Duodenal mucosa (tissue), 2 donors: Measurements from ENCODE around the gene PIK3C2G.

ENCODE experiments used
- H3K27ac ChIP-seq: one replicate; pipeline ENCODE4 v1.7.0; 2013; ENCODE audit warnings: low read depth, low read length
- H3K27me3 ChIP-seq, 2 donors: one replicate each; pipeline ENCODE4 v1.7.0; 2013; ENCODE audit warnings: low read length in 2 of 2, control low read depth in 1 of 2; ENCODE audit not compliant: insufficient read depth in 2 of 2, control insufficient read depth in 1 of 2
- H3K36me3 ChIP-seq, 2 donors: one replicate each; pipeline ENCODE4 v1.7.0; 2013; ENCODE audit warnings: low read length in 2 of 2, control low read depth in 1 of 2; ENCODE audit not compliant: insufficient read depth in 2 of 2, control insufficient read depth in 1 of 2
- H3K4me1 ChIP-seq, 2 donors: one replicate each; pipeline ENCODE4 v1.7.0; 2013; ENCODE audit warnings: low read length in 2 of 2, control low read depth in 1 of 2; ENCODE audit not compliant: insufficient read depth in 2 of 2, control insufficient read depth in 1 of 2
- H3K4me3 ChIP-seq, 2 donors: one replicate each; pipeline ENCODE4 v1.7.0; 2013; ENCODE audit warnings: low read length in 2 of 2, low read depth in 1 of 2
- H3K9ac ChIP-seq, 2 donors: one replicate each; pipeline ENCODE4 v1.7.0; 2013; ENCODE audit warnings: low read length in 2 of 2, low read depth in 1 of 2
- H3K9me3 ChIP-seq, 2 donors: one replicate each; pipeline ENCODE4 v1.7.0; 2013; ENCODE audit warnings: low read length in 2 of 2, control low read depth in 1 of 2; ENCODE audit not compliant: control insufficient read depth in 1 of 2

PIK3C2G gene

DNA sequence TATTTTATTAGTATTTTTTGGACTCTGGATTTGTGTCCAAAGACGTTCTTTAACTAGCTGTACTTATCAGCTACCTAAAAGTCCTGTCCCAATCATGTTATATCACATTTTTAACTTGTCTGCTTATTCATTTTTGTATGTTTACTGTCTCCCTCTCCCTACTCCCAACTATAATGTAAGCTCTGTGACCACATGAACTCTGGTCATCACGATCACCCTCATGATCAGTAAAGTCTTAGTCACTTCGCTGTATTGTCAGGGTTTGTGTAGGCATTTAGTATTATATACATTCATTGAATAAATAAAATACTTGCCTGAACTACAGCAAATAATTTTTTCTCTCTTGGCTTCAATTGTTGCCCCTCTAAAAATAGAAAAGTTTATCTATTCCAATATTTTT is 211.0 kb downstream of the PIK3C2G start:
- H3K9ac ChIP-seq: no peak overlapping the region
- no peaks in the 10 kb centered on the region for H3K36me3 ChIP-seq
- H3K4me3 ChIP-seq: no peak overlapping the region
- H3K27ac ChIP-seq: no peak overlapping the region
- no peaks in the 10 kb centered on the region for H3K27me3 ChIP-seq
- H3K9me3 ChIP-seq: no peaks in the 10 kb centered on the region
- no peaks in the 10 kb centered on the region for H3K4me1 ChIP-seq

DNA sequence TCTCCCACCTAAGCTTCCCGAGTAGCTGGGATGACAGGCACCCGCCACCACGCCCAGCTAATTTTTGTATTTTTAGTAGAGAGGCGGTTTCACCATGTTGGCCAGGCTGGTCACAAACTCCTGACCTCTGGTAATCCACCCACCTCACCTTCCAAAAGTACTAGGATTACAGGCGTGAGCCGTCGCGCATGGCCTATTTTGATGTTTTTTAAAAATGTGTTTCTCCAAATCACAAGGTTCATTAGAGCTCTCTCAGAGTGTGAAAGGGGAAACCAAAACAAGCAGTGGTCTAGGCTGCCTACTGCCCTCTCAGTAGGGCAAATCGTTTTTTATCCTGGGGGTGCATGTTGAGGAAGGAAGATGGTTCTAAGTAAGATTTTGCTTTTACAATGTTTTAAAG is 211.5 kb downstream of the PIK3C2G start:
- H3K4me1 ChIP-seq: no peaks in the 10 kb centered on the region
- no peaks in the 10 kb centered on the region for H3K9me3 ChIP-seq
- H3K27me3 ChIP-seq: no peaks in the 10 kb centered on the region
- H3K36me3 ChIP-seq: no peaks in the 10 kb centered on the region
- no peak overlapping the region for H3K27ac ChIP-seq
- H3K9ac ChIP-seq: no peak overlapping the region
- no peak overlapping the region for H3K4me3 ChIP-seq

DNA sequence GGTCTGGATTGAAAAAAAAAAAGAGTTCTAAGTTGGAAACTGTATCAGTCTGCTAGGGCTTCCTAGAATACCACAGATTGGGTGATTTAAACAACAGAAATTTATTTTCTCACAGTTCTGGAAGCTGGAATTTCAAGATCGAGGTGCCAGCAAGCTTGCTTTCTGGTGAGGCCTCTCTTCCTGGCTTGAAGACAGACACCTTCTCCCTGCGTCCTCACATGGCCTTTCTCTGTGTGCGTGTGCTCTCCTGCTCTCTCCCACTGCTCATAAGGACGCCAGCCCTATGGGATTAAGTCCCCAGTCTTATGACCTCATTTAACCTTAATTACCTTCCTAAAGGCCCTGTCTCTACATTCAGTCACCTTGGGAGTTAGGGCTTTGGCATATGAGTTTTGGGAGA is 215.5 kb downstream of the PIK3C2G start:
- Histone ChIP-seq H3K36me3 (no peaks in the 10 kb centered on the region), H3K9me3 (no peaks in the 10 kb centered on the region)

DNA sequence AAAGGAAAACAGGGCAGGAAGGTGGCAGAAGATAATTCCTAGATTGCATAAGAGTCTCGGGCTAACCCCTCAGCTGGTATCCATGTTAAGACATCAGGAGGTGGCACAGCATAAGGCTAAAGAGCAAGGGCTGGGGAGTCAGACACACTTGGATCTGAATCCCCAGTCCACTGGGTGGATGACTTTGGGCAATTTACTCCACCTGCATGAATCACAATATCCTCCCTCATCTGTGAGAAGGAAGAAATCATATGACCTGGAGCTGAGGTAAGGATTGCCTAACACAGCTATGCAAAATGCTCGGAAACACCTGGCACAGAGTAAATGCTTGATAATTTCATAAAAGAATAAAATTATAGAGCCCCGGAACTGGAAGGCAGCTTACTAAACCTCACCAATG is 217.9 kb downstream of the PIK3C2G start:
- H3K9ac ChIP-seq: no peak overlapping the region
- H3K27ac ChIP-seq: no peak overlapping the region
- H3K9me3 ChIP-seq: no peaks in the 10 kb centered on the region
- H3K4me1 ChIP-seq: no peaks in the 10 kb centered on the region
- no peaks in the 10 kb centered on the region for H3K36me3 ChIP-seq
- H3K4me3 ChIP-seq: no peak overlapping the region
- H3K27me3 ChIP-seq: no peaks in the 10 kb centered on the region

More for the DNA sequence above, 215.5 kb downstream of the PIK3C2G start:
- Histone ChIP-seq H3K27me3 (no peaks in the 10 kb centered on the region), H3K27ac (no peak overlapping the region), H3K4me3 (no peak overlapping the region), H3K9ac (no peak overlapping the region), H3K4me1 (no peaks in the 10 kb centered on the region)

DNA sequence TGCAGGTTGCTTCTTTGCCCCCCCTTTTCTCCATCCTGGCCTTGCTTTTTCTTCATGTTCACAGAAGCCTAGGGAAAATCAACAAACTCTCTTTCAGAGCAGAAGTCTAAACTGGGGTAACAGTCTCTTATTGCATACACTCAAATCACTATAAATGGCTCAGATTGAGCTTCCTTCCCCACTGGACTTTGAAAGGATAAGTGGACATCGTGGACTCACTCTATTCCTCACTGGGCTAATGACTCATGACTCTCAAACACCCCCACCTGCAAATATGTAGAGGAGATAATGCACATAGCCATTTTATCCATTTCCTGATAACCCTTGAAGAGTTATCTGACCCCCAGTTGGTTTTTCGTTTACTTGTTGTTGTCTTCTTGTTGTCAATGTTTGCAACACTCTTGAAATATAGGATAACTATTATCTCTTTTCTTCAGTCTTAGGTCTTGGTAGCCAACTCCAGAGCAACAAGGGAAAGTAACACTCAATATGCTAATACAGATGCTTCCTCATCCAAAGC is 221.3 kb downstream of the PIK3C2G start:
- Histone ChIP-seq H3K36me3 (no peaks in the 10 kb centered on the region), H3K4me3 (no peak overlapping the region), H3K4me1 (no peaks in the 10 kb centered on the region), H3K27me3 (no peaks in the 10 kb centered on the region), H3K9ac (no peak overlapping the region), H3K9me3 (no peaks in the 10 kb centered on the region), H3K27ac (no peak overlapping the region)

DNA sequence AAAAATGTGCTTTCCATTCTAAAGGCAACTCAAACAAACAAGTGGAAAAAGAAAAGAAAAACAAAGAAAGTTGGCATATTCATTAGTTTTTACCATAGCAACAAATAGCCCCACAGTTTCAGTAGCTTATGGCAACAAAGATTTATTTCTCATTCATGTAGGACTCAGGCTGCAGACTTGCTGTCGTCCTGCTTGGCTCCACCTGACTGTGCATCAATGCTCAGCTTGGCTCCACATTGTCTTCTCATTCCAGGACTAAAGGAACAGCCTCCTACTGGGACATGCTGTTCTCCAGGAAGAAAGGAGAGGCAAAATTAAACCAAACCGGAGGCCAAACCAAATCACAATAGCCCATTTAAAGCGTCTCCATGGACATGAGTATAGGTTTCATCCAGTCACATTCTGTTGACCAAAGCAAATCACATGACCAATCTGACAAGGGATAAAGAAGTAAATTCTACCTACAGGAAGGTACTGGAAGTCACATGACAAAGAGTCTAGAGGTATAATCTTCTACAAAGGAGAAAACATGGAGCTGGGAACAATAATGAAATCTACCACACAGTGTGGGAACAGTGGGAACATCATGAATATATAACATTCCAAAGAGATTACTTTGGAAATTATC is 222.5 kb downstream of the PIK3C2G start:
- Histone ChIP-seq H3K9ac (no peak overlapping the region), H3K27me3 (no peaks in the 10 kb centered on the region), H3K9me3 (no peaks in the 10 kb centered on the region), H3K27ac (no peak overlapping the region), H3K4me3 (no peak overlapping the region), H3K36me3 (no peaks in the 10 kb centered on the region), H3K4me1 (no peaks in the 10 kb centered on the region)

DNA sequence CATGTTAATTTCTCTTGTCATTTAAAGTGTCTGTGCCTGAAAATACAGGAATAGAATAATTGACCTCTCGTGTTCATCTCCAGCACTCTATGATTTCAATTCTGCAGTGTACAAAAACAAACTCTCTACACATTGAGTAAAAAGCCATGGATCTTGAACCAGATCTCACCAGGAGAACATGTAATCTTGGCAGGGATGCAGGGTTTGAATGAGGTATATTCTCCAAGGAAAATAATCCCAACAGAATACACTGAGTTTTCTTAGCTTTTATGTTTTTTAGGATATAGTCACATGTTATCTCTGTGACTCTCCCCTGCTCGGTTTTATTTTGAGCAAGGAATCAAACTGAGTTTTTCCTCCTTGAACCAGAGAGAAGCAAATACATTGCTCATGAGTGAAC is 224.7 kb downstream of the PIK3C2G start:
- Histone ChIP-seq H3K4me3 (no peak overlapping the region), H3K27me3 (no peaks in the 10 kb centered on the region), H3K9ac (no peak overlapping the region), H3K4me1 (no peaks in the 10 kb centered on the region), H3K27ac (no peak overlapping the region), H3K9me3 (no peaks in the 10 kb centered on the region), H3K36me3 (no peaks in the 10 kb centered on the region)

DNA sequence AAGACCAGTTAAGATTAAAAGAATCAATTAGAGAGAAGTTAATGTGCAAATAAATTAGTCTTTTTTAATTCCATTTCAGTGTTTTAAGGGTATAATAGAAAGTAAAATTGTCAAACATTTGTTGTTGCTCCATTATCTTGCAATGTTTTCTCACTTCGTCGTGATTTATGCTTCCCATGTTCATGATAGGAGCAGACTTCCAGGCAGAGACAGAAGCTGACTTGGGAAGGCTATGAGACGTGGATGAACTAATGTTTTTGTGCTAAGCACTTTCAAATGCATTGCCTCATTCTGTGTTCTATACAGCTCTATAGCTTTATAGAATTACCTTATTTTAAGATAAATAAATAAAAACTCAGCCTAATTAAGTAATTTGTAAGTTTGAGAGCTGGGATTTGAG is 226.2 kb downstream of the PIK3C2G start:
- H3K27ac ChIP-seq: no peak overlapping the region
- H3K9me3 ChIP-seq: no peaks in the 10 kb centered on the region
- no peak overlapping the region for H3K4me3 ChIP-seq
- no peaks in the 10 kb centered on the region for H3K36me3 ChIP-seq
- H3K27me3 ChIP-seq: no peaks in the 10 kb centered on the region
- H3K9ac ChIP-seq: no peak overlapping the region
- H3K4me1 ChIP-seq: no peaks in the 10 kb centered on the region

DNA sequence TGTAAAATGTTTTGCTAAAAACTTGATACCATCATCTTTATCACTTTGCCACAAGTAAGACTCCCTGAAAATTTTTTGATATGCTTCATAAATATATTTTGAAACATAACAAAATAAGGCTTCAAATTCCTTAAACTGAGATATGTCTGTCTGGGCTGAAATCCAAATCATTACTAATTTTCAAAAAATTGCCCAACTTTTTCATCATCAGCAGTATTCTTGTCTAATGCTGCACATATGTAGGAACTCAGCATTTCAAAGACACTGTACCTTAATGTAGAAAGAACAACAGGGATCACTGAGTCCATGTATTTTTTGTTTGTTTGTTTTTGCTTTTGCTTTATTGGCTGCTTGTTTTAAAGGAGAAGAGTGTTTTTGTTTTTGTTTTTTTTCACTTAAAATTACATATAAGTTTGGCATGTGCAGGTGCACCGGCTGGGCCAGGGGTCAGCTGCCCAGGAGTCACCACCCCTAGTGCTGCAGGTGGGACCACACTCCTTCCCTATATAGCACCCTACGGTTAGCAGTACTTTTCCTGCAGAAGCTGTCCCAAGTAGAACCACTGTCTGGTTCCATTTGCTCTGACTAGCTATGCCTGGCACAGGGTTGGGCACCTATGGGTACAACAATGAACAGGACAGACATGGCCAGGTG is 231.2 kb downstream of the PIK3C2G start:
- no peaks in the 10 kb centered on the region for H3K27me3 ChIP-seq
- H3K4me3 ChIP-seq: no peak overlapping the region
- no peaks in the 10 kb centered on the region for H3K9me3 ChIP-seq
- peaks cover 0 to 6% of the 10 kb centered on the region in 2 donors for H3K4me1 ChIP-seq
- no peak overlapping the region for H3K27ac ChIP-seq
- no peak overlapping the region for H3K9ac ChIP-seq
- no peaks in the 10 kb centered on the region for H3K36me3 ChIP-seq

DNA sequence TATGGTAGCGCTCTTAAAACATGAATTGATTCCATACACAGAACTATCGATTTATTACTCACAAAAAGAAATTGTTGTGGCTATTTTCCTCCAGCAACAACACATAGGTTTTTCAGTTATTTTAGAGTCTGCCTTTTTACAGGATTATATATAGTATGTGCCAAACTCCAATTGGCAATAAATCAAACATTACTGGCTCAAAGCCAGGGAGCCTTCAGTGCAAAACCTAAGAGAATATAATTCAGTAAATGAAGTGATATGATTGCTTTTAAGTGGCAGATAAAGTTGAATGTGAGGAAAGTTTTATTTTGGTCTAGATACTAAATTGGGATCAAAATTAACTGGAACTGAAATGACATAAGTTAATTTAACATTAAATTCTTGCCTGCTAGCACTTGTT is 234.8 kb downstream of the PIK3C2G start:
- Histone ChIP-seq H3K4me1 (peaks cover 0 to 6% of the 10 kb centered on the region in 2 donors), H3K9me3 (no peaks in the 10 kb centered on the region), H3K27ac (no peak overlapping the region), H3K27me3 (no peaks in the 10 kb centered on the region), H3K36me3 (no peaks in the 10 kb centered on the region), H3K4me3 (no peak overlapping the region), H3K9ac (no peak overlapping the region)
